H1 (cell line): ENCODE measurements around the gene RPL18. TPM values are rescaled to one million over a fixed set of nuclear protein-coding genes. Genes with fewer than 3 reads are reported as not detected.

Experiments
- KDM4A ChIP-seq: IDR thresholded peaks from one replicate; pipeline ENCODE4 v1.7.1; 2012; ENCODE audit warnings: low read depth, mild to moderate bottlenecking, moderate library complexity, low read length, inconsistent platforms; ENCODE audit not compliant: severe bottlenecking
- SP2 ChIP-seq: IDR thresholded peaks from 2 replicates; pipeline ENCODE4 v1.6.1; 2012; ENCODE audit warnings: mild to moderate bottlenecking, low read length, inconsistent platforms
- YY1 ChIP-seq: IDR thresholded peaks from 2 replicates; pipeline ENCODE4 v1.6.1; 2011; ENCODE audit warnings: low read depth, mild to moderate bottlenecking, low read length
- polyA plus RNA-seq, 7 experiments: library from polyadenylated mRNA; depleted of rRNA in 3 of 7; stranded (reverse) in 5 of 7; unstranded in 2 of 7; fragments of >200 nt in 5 of 7; fragments of 200-250 nt in 2 of 7; gene quantifications; 1 replicate in 5 of 7; 2 replicates in 1 of 7; 4 replicates in 1 of 7; pipeline versions ENCODE4 v1.2.1 to v1.2.3, GENCODE V29; 2011 to 2013; ENCODE audit warnings: missing spikeins in 2 of 7, mixed read lengths in 2 of 7
- total RNA-seq: library from RNA; stranded (reverse); fragmentation: NEBNext Ultra II Directional; extraction: Animal tissue kit (Norgen Biotek cat#: 25700); gene quantifications from 2 replicates; pipeline ENCODE4 v1.2.1, GENCODE V29; 2021
- TF ChIP-seq, protein P1 (sequence below): fragments of 300-600 bp; sonication (generic); IDR thresholded peaks from 2 replicates; pipeline ENCODE4 v1.7.1; 2012; ENCODE audit warnings: low read length, moderate library complexity, mild to moderate bottlenecking, inconsistent platforms; ENCODE audit not compliant: insufficient replicate concordance

Gene RPL18
- total and polyA plus RNA-seq, 2 of the 8 experiments (the other 6 are each of a cell fraction or from before 2014, with no cell fraction given): 1,669 to 2,789 TPM

DNA sequence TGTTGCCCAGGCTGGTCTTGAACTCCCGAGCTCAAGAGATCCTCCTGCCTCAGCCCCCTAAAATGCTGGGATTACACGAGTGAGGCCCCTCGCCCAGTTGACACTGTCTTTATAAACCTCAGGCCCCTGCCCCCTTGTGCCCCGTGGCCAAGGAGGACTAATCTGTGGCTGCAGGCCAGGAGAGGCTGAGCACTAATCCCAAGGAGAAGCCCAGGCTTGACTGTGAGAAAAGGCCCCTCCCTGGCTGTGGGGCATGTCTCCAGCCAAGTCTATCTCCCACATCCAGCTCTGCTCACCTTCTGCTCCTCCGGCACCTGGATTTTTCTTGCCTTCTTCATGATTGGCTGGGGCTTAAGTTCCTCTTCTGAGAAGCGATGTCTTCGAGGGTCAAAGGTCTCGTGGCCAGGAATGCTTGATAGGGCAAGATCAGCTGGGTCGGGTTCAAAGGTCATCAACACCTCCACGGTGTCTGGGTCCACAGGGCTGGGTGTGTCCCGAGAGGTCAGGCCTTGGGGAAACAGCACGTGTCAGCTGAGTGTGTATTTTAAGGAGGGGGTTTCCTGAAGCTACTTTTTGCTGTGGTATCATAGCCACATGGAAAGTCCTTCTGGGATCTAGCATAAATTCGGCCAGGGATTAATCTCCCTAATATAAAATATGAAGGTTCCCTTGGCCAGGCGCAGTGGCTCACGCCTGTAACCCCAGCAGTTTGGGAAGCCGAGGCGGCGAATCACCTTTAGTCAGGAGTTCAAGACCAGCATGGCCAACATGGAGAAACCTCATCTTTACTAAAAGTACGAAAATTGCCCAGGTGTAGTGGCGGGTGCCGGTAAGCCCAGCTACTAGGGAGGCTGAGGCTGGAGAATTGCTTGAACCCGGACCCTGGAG, 14.4 kb upstream of the RPL18 start (continued):
- TF ChIP-seq, protein P1, sequence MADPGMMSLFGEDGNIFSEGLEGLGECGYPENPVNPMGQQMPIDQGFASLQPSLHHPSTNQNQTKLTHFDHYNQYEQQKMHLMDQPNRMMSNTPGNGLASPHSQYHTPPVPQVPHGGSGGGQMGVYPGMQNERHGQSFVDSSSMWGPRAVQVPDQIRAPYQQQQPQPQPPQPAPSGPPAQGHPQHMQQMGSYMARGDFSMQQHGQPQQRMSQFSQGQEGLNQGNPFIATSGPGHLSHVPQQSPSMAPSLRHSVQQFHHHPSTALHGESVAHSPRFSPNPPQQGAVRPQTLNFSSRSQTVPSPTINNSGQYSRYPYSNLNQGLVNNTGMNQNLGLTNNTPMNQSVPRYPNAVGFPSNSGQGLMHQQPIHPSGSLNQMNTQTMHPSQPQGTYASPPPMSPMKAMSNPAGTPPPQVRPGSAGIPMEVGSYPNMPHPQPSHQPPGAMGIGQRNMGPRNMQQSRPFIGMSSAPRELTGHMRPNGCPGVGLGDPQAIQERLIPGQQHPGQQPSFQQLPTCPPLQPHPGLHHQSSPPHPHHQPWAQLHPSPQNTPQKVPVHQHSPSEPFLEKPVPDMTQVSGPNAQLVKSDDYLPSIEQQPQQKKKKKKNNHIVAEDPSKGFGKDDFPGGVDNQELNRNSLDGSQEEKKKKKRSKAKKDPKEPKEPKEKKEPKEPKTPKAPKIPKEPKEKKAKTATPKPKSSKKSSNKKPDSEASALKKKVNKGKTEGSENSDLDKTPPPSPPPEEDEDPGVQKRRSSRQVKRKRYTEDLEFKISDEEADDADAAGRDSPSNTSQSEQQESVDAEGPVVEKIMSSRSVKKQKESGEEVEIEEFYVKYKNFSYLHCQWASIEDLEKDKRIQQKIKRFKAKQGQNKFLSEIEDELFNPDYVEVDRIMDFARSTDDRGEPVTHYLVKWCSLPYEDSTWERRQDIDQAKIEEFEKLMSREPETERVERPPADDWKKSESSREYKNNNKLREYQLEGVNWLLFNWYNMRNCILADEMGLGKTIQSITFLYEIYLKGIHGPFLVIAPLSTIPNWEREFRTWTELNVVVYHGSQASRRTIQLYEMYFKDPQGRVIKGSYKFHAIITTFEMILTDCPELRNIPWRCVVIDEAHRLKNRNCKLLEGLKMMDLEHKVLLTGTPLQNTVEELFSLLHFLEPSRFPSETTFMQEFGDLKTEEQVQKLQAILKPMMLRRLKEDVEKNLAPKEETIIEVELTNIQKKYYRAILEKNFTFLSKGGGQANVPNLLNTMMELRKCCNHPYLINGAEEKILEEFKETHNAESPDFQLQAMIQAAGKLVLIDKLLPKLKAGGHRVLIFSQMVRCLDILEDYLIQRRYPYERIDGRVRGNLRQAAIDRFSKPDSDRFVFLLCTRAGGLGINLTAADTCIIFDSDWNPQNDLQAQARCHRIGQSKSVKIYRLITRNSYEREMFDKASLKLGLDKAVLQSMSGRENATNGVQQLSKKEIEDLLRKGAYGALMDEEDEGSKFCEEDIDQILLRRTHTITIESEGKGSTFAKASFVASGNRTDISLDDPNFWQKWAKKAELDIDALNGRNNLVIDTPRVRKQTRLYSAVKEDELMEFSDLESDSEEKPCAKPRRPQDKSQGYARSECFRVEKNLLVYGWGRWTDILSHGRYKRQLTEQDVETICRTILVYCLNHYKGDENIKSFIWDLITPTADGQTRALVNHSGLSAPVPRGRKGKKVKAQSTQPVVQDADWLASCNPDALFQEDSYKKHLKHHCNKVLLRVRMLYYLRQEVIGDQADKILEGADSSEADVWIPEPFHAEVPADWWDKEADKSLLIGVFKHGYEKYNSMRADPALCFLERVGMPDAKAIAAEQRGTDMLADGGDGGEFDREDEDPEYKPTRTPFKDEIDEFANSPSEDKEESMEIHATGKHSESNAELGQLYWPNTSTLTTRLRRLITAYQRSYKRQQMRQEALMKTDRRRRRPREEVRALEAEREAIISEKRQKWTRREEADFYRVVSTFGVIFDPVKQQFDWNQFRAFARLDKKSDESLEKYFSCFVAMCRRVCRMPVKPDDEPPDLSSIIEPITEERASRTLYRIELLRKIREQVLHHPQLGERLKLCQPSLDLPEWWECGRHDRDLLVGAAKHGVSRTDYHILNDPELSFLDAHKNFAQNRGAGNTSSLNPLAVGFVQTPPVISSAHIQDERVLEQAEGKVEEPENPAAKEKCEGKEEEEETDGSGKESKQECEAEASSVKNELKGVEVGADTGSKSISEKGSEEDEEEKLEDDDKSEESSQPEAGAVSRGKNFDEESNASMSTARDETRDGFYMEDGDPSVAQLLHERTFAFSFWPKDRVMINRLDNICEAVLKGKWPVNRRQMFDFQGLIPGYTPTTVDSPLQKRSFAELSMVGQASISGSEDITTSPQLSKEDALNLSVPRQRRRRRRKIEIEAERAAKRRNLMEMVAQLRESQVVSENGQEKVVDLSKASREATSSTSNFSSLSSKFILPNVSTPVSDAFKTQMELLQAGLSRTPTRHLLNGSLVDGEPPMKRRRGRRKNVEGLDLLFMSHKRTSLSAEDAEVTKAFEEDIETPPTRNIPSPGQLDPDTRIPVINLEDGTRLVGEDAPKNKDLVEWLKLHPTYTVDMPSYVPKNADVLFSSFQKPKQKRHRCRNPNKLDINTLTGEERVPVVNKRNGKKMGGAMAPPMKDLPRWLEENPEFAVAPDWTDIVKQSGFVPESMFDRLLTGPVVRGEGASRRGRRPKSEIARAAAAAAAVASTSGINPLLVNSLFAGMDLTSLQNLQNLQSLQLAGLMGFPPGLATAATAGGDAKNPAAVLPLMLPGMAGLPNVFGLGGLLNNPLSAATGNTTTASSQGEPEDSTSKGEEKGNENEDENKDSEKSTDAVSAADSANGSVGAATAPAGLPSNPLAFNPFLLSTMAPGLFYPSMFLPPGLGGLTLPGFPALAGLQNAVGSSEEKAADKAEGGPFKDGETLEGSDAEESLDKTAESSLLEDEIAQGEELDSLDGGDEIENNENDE: no peak
- TF ChIP-seq SP2: no peak
- TF ChIP-seq YY1: no peak
- TF ChIP-seq KDM4A: no peak
